Fibroblast of skin of left quadriceps (primary cell): ENCODE measurements around the gene PPP1R12A.

Experiments
- DNase-seq, 2 experiments: peaks; one replicate each; pipeline ENCODE4 v3.0.0-alpha.2; 2013; ENCODE audit warnings: low read depth in 2 of 2

Gene PPP1R12A

GRCh38 chr12:79935624-79936345, 888 bp upstream of the PPP1R12A start:
- DNase-seq: no peak

DNA sequence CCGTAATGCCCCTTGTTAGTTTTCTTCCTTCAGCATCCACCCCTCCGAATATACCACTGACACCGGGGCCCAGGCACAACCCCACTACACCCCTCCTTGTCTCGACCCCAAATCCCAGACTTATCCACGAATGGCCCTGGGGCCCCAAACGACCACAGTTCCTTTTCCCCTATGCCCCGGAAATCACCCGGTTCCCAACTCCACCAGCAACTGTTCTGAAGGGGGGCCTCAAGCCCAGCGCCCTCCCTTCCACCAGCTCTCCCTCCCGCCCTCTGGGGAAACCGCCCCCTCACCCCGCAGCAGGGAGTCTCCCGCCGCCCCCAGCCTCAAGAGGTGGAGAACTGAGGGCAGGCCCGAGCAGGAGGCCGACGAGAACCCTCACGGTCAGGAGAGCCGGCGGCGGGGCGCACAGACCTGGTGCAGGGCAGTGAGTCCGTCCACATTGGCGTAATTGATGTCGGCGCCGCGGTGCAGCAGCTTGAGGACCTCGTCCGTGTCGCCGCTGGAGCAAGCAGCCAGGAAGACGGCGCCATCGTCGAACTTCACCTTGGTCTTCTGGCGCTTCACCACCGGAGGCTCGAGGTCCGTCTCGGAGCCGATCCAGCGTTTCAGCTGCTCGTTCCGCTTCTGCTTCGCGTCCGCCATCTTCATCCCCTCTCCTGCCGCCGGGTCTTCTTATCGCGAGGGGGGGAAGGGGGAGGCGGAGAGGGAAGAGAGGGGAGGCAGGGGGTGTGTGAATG, 446 bp downstream of the PPP1R12A start:
- DNase-seq: no peak

GRCh38 chr12:79933532-79934264, 1.2 kb downstream of the PPP1R12A start:
- DNase-seq: no peak

GRCh38 chr12:79933043-79933442, 1.9 kb downstream of the PPP1R12A start:
- DNase-seq: no peak

DNA sequence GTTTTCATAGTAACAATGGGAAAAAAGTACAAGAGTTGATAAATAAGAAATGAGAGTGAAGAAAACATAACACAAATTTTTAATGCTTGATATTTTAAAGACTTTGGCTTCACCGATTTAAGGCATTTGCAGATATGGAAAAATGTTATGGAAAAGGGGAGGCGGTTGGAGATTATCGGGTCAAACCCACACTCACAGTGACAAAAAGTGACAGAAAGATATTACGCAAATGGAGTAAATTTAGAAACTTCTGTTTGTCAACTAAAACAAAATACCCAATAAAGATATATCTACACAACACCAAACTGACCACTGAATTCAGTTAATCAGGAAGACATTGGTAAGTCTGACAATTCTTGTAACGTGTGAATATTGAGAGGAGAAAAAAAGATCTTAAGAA, 2.5 kb downstream of the PPP1R12A start:
- DNase-seq: no peak

DNA sequence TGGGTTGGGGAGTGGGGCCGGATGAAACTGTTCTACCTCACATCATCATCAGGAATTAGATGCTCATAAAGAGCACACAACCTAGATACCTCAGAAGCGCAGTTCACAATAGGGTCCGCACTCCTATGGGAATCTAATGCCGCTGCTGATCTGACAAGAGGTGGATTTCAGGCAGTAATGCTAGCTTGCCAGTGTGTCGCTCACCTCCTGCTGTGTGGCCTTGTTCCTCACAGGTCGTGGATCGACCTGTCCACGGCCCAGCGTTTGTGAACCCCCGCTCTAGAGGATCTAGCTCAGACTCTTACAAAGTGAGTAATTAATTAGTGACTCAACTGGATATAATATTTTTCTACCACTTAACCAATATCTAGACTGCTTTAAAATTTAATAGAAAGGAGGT, 5.8 kb downstream of the PPP1R12A start:
- DNase-seq: no peak

DNA sequence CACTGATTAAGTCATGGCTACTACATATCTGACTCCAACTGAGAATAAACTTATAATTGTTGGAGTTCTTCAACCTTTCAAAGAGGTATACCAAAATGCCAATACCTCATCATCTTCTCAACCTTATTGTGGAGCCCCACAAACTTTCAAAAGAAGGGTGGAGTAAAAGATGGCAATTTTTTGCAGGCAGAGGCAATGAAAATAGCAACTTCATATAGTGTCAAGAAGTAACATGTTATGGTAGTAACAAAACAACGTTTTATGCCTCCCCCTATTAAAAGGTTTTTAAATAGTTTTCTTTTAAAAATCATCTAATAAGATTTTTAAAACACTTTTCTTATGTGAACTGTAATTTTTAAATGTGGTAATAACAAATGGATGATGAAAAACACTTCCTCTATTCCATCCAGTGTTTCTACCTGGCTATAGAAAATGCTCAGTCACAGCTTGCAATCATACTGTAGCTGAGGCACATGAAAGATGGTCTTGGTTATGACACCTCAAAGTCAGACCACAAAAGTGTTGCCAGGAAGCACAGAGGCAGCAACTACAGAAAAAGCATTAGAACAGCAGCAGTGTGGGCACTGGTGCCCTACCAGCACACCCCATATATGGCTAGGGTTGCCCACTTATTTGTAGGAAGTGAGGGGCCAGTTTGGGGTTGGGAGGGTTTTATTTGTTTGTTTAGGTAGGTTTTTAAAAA, 7.0 kb downstream of the PPP1R12A start:
- no peak for DNase-seq

- no peak for DNase-seq
Measured at GRCh38 chr12:79926951-79927350, 7.9 kb downstream of the PPP1R12A start.

- no peak for DNase-seq
Measured at GRCh38 chr12:79925492-79925891, 9.4 kb downstream of the PPP1R12A start.

DNA sequence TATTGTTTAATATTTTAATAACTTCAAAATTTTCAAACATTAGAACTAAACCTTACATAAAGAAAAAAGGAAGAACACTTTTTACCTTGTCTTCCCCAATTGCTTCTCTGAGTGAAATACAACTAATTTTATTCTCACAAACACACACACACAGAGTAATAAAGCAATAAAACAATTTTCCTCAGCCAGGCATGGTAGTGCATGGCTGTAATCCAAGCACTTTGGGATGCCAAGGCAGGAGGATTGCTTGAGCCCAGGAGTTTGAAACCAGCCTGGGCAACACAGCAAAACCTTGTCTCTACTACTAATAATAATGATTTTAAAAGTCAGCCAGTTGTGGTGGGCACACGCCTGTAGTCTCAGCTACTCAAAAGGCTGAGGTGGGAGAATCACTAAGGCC, 13.1 kb downstream of the PPP1R12A start:
- DNase-seq: no peak

DNA sequence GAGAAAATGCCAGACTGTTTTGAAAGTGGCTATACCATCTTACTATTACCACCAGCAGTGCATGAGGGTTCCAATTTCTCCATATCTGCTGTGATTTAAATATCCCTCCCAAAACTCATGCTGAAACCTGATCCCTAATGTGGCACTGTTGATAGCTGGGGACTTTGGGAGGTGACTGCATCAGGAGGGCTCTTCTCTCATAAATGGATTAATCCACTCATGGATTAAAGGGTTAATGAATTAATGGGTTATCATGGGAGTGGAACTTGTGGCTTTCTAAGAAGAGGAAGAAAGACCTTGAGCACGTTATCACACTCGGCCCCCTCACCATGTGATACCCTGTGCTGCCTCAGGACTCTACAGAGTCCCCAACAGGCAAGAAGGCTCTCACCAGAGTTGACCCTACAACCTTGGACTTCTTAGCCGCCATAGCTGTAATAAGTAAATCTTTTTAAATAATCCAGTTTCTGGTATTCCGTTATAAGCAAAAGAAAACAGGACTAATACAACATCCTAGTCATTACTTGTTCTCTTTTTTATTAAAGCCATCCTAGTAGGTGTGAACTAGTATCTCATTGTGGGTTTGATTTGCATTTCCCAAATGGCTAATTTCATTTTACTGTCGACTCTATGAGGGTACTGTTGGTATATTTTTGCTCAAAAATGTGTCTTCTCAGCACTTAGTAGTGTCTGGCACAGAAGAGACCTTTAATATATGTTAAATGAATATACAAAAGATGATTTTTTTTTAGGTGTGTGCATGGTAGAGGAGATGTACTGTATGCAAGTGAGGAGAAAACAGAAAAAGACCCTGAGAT, 14.3 kb downstream of the PPP1R12A start:
- no peak for DNase-seq

GRCh38 chr12:79919762-79920161, 15.1 kb downstream of the PPP1R12A start:
- DNase-seq: no peak

DNA sequence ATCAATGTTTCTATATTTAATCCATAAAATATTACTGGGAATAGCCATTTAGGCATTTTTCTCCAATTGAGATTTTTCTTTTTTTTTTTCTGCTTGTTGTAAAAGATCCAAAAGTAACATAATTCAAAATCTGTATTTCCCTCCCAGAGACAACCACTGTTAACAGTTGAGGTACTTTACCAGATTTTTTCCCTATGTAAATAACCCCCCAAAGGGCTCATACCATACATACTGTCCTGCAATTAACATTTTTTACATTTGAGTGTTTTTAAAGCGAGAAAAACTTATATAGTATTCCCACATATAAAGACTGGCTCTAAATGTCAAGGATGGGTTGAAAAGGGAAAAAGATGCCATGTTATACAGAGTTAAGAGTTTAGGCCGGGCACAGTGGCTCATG, 18.1 kb downstream of the PPP1R12A start:
- no peak for DNase-seq

GRCh38 chr12:79911889-79912656, 22.8 kb downstream of the PPP1R12A start:
- DNase-seq: no peak

GRCh38 chr12:79908366-79908765, 26.5 kb downstream of the PPP1R12A start:
- no peak for DNase-seq

- no peak for DNase-seq
Measured at GRCh38 chr12:79901506-79901905, 33.4 kb downstream of the PPP1R12A start.

- DNase-seq: no peak
Measured at GRCh38 chr12:79900951-79901350, 33.9 kb downstream of the PPP1R12A start.

GRCh38 chr12:79900199-79900598, 34.7 kb downstream of the PPP1R12A start:
- DNase-seq: no peak

DNA sequence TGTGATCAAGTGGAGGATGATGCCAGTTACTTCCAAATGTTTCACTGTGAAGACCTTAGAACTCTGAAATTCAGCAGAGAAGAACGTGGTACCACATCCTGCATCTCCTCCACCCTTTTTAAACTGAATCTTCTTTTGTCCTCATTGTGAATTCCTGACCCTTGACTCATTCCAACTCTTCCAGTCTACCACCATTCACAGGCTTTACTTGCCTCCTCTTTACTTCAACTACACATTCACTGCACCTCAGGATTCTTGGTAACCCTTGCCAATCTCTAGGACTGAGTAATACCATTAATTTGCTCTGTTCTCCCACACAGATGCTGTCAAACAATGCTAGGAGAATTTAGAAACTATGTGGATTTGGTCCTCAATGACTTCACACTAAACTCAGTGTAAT, 37.3 kb downstream of the PPP1R12A start:
- peak; percentile 89 for DNase-seq

GRCh38 chr12:79895804-79896203, 39.1 kb downstream of the PPP1R12A start:
- DNase-seq: no peak
